GM23338 (cell line): ENCODE results near the gene ZNF555. TPM values are rescaled to one million over a fixed set of nuclear protein-coding genes. Genes with fewer than 3 reads are reported as not detected.

ENCODE experiments used
- ATAC-seq: fragments of 200-7000 bp; cut with Tn5 transposase; 3 replicates; pipeline ENCODE4 v1.9.1; 2020
- DNase-seq: peaks from one replicate; pipeline ENCODE4 v3.0.0-alpha.2; 2015; ENCODE audit warnings: low spot score
- H2AFZ ChIP-seq: fragments of 200-600 bp; sonication (generic); 2 replicates; pipeline ENCODE4 v1.8.0; 2016; ENCODE audit warnings: antibody characterized with exemption, mild to moderate bottlenecking, moderate library complexity
- H3F3A ChIP-seq: fragments of 200-600 bp; sonication (generic); replicated peaks from 2 replicates; pipeline ENCODE4 v1.8.0; 2017; ENCODE audit warnings: antibody characterized with exemption, mixed run types, low read depth
- H3K27ac ChIP-seq: fragments of 200-600 bp; sonication (generic); 2 replicates; pipeline ENCODE4 v1.6.1; 2016; ENCODE audit warnings: low read depth
- H3K27me3 ChIP-seq: fragments of 200-600 bp; sonication (generic); 2 replicates; pipeline ENCODE4 v1.8.0; 2016; ENCODE audit warnings: mild to moderate bottlenecking, mixed run types, moderate library complexity; ENCODE audit not compliant: insufficient read depth
- H3K36me3 ChIP-seq: fragments of 200-600 bp; sonication (generic); 2 replicates; pipeline ENCODE4 v1.8.0; 2016; ENCODE audit warnings: mild to moderate bottlenecking; ENCODE audit not compliant: insufficient read depth
- H3K4me1 ChIP-seq: fragments of 200-600 bp; sonication (generic); 2 replicates; pipeline ENCODE4 v1.8.0; 2016; ENCODE audit warnings: mild to moderate bottlenecking, moderate library complexity; ENCODE audit not compliant: insufficient read depth
- H3K4me2 ChIP-seq: fragments of 200-600 bp; sonication (generic); 2 replicates; pipeline ENCODE4 v1.7.1; 2017; ENCODE audit warnings: mixed run types
- H3K4me3 ChIP-seq: fragments of 200-600 bp; sonication (generic); 2 replicates; pipeline ENCODE4 v1.6.1; 2016; ENCODE audit warnings: mixed run types
- H3K79me2 ChIP-seq: fragments of 200-600 bp; sonication (generic); replicated peaks from 2 replicates; pipeline ENCODE4 v1.8.0; 2017; ENCODE audit warnings: mild to moderate bottlenecking; ENCODE audit not compliant: insufficient read depth
- H3K9me2 ChIP-seq: fragments of 200-600 bp; sonication (generic); 2 replicates; pipeline ENCODE4 v1.8.0; 2017; ENCODE audit not compliant: insufficient read depth
- H4K20me1 ChIP-seq: fragments of 200-600 bp; sonication (generic); replicated peaks from 2 replicates; pipeline ENCODE4 v1.8.0; 2017; ENCODE audit warnings: mild to moderate bottlenecking; ENCODE audit not compliant: insufficient read depth
- H3K27ac Mint-ChIP-seq: 2 replicates; pipeline ENCODE4 v1.8.0; 2020; ENCODE audit warnings: inconsistent platforms, mild to moderate bottlenecking, moderate library complexity, mixed read lengths
- H3K27me3 Mint-ChIP-seq: 3 replicates; pipeline ENCODE4 v1.8.0; 2022; ENCODE audit warnings: low read depth, mild to moderate bottlenecking, moderate library complexity, mixed read lengths, inconsistent platforms; ENCODE audit not compliant: insufficient read depth, poor library complexity
- H3K36me3 Mint-ChIP-seq: 3 replicates; pipeline ENCODE4 v1.8.0; 2021; ENCODE audit warnings: low read depth, mild to moderate bottlenecking, inconsistent platforms, moderate library complexity, mixed read lengths
- H3K4me1 Mint-ChIP-seq: 3 replicates; pipeline ENCODE4 v1.8.0; 2020; ENCODE audit warnings: mild to moderate bottlenecking, inconsistent platforms, mixed read lengths
- H3K4me3 Mint-ChIP-seq: 3 replicates; pipeline ENCODE4 v1.8.0; 2021; ENCODE audit warnings: moderate library complexity, mild to moderate bottlenecking, inconsistent platforms, mixed read lengths
- H3K9me3 Mint-ChIP-seq: 3 replicates; pipeline ENCODE4 v1.8.0; 2020; ENCODE audit warnings: moderate library complexity, mild to moderate bottlenecking, inconsistent platforms, mixed read lengths
- ETS1 ChIP-seq: IDR thresholded peaks from 2 replicates; pipeline ENCODE4 v1.6.1; 2016; ENCODE audit warnings: antibody characterized with exemption
- EZH2phosphoT487 ChIP-seq: fragments of 200-600 bp; sonication (generic); IDR thresholded peaks from one replicate; pipeline ENCODE4 v1.8.1; 2018; ENCODE audit warnings: antibody characterized with exemption; ENCODE audit not compliant: unreplicated experiment
- POLR2AphosphoS5 ChIP-seq: IDR thresholded peaks from 2 replicates; pipeline ENCODE4 v1.6.1; 2016; ENCODE audit warnings: antibody characterized with exemption, low read depth
- REST ChIP-seq: IDR thresholded peaks from one replicate; pipeline ENCODE4 v1.6.1; 2018; ENCODE audit warnings: antibody characterized with exemption; ENCODE audit not compliant: unreplicated experiment
- ZNF114 ChIP-seq: fragments of 250-450 bp; sonication (Bioruptor Pico); IDR thresholded peaks from 2 replicates; pipeline ENCODE4 v1.5.0; 2020; ENCODE audit warnings: mild to moderate bottlenecking, moderate library complexity
- ZNF331 ChIP-seq: fragments of 250-450 bp; sonication (Bioruptor Pico); IDR thresholded peaks from 2 replicates; pipeline ENCODE4 v1.5.0; 2020; ENCODE audit warnings: low read depth, mild to moderate bottlenecking, moderate library complexity
- ZNF462 ChIP-seq: fragments of 250-450 bp; sonication (Bioruptor Pico); IDR thresholded peaks from 2 replicates; pipeline ENCODE4 v1.5.0; 2020; ENCODE audit warnings: mild to moderate bottlenecking, moderate library complexity
- polyA plus RNA-seq: library from polyadenylated mRNA; unstranded; fragments of >200 nt; fragmentation: Nextera tagmentation; extraction: Ambion mirVana; gene quantifications from 2 replicates; pipeline ENCODE4 v1.2.1, GENCODE V29; 2016
- total RNA-seq: library from RNA; depleted of rRNA; stranded (reverse); fragments of >200 nt; shearing (Covaris generic); gene quantifications from 2 replicates; pipeline ENCODE4 v1.2.3, GENCODE V29; 2014

ZNF555 gene
- total and polyA plus RNA-seq, 2 experiments from 2014 or later = 3.5 to 7.5 TPM

- H3K36me3 ChIP-seq = no peaks in the 10 kb centered on the region
- no peaks in the 10 kb centered on the region for H3K4me1 Mint-ChIP-seq
- no peak for TF ChIP-seq ETS1
- peaks cover 92% of the 10 kb centered on the region for H3K9me3 Mint-ChIP-seq
- H3K79me2 ChIP-seq = no peaks in the 10 kb centered on the region
- no peak within 1 kb of the TSS for H2AFZ ChIP-seq
- H3K4me3 ChIP-seq = no peak within 1 kb of the TSS
- ATAC-seq (no peak), DNase-seq (peak; percentile 7)
- peaks cover 46% of the 10 kb centered on the region for H3K36me3 Mint-ChIP-seq
- peaks cover 5% of the 10 kb centered on the region for H3K27me3 Mint-ChIP-seq
- H4K20me1 ChIP-seq = no peaks in the 10 kb centered on the region
- H3K4me2 ChIP-seq = no peak within 1 kb of the TSS
- no peaks in the 10 kb centered on the region for H3F3A ChIP-seq
- H3K27ac Mint-ChIP-seq = no peak within 1 kb of the TSS
- no peaks in the 10 kb centered on the region for H3K4me1 ChIP-seq
- no peaks in the 10 kb centered on the region for H3K27me3 ChIP-seq
- no peak within 1 kb of the TSS for H3K27ac ChIP-seq
- no peaks in the 10 kb centered on the region for H3K9me2 ChIP-seq
- H3K4me3 Mint-ChIP-seq = no peak within 1 kb of the TSS
Observed at GRCh38 chr19:2867025-2867991, 26.0 kb downstream of the ZNF555 start, which contains the start of gene ZNF556. Gene ZNF556 (plus strand): TSS chr19:2867335. CDS start chr19:2867422, 87 bp downstream.

- peaks cover 87% of the 10 kb centered on the region for H3K9me3 Mint-ChIP-seq
- no peak for ATAC-seq
- Histone ChIP-seq H3K4me1 (no peaks in the 10 kb centered on the region), H3K4me3 (no peak overlapping the region), H3K9me2 (no peaks in the 10 kb centered on the region), H3K79me2 (no peaks in the 10 kb centered on the region), H3K27me3 (no peaks in the 10 kb centered on the region), H2AFZ (no peak overlapping the region), H3K36me3 (no peaks in the 10 kb centered on the region), H4K20me1 (no peaks in the 10 kb centered on the region), H3F3A (no peaks in the 10 kb centered on the region), H3K4me2 (no peak overlapping the region), H3K27ac (no peak overlapping the region)
- DNase-seq = no peak
- H3K4me3 Mint-ChIP-seq = no peak overlapping the region
- no peaks in the 10 kb centered on the region for H3K4me1 Mint-ChIP-seq
- no peak overlapping the region for H3K27ac Mint-ChIP-seq
- H3K27me3 Mint-ChIP-seq = peaks cover 5% of the 10 kb centered on the region
- H3K36me3 Mint-ChIP-seq = peaks cover 36% of the 10 kb centered on the region
- TF ChIP-seq REST (no peak), ZNF462 (CRISPR knock-in tag) (no peak), POLR2AphosphoS5 (no peak), ZNF331 (CRISPR knock-in tag) (no peak), EZH2phosphoT487 (no peak), ETS1 (no peak), ZNF114 (CRISPR knock-in tag) (no peak)
Observed at GRCh38 chr19:2869618-2870017, 28.3 kb downstream of the ZNF555 start.
